Skeletal muscle cell (primary cell): ENCODE measurements around the gene EPHA2.

Experiments used
- DNase-seq: peaks from one replicate; pipeline ENCODE4 v3.0.0-alpha.2; 2010; ENCODE audit warnings: low read depth
- H3K4me3 ChIP-seq: 2 replicates; pipeline ENCODE4 v1.5.1; 2011; ENCODE audit warnings: low read depth, mild to moderate bottlenecking, control low read depth, low read length, moderate library complexity

EPHA2 gene

GRCh38 chr1:16184557-16185303 is 28.9 kb upstream of the EPHA2 start:
- H3K4me3 ChIP-seq = no peak overlapping the region
- no peak for DNase-seq

- DNase-seq = no peak
- no peak overlapping the region for H3K4me3 ChIP-seq
These were observed 28.1 kb upstream of the EPHA2 start for GRCh38 chr1:16183765-16184556.

GRCh38 chr1:16183179-16183578 is 27.3 kb upstream of the EPHA2 start:
- peak; percentile 70 for DNase-seq
- H3K4me3 ChIP-seq = no peak overlapping the region

- H3K4me3 ChIP-seq = no peak overlapping the region
- DNase-seq = peak; percentile 47
These were observed 26.2 kb upstream of the EPHA2 start for GRCh38 chr1:16181887-16182719.

GRCh38 chr1:16180291-16180824 is 24.5 kb upstream of the EPHA2 start:
- no peak overlapping the region for H3K4me3 ChIP-seq
- DNase-seq = peak; percentile 34

GRCh38 chr1:16178596-16179497 is 23.0 kb upstream of the EPHA2 start:
- no peak overlapping the region for H3K4me3 ChIP-seq
- DNase-seq = no peak

- no peak for DNase-seq
- no peak overlapping the region for H3K4me3 ChIP-seq
These were observed 21.4 kb upstream of the EPHA2 start for GRCh38 chr1:16177306-16177705.

- no peak for DNase-seq
- no peak overlapping the region for H3K4me3 ChIP-seq
These were observed 20.8 kb upstream of the EPHA2 start for GRCh38 chr1:16176653-16177052.

- H3K4me3 ChIP-seq = no peak overlapping the region
- DNase-seq = no peak
These were observed 20.0 kb upstream of the EPHA2 start for GRCh38 chr1:16175610-16176553.

- DNase-seq = no peak
- H3K4me3 ChIP-seq = no peak overlapping the region
These were observed 19.2 kb upstream of the EPHA2 start for GRCh38 chr1:16174886-16175598.

GRCh38 chr1:16174261-16174868 is 18.5 kb upstream of the EPHA2 start:
- H3K4me3 ChIP-seq = no peak overlapping the region
- no peak for DNase-seq

- H3K4me3 ChIP-seq = no peak overlapping the region
- no peak for DNase-seq
These were observed 17.8 kb upstream of the EPHA2 start for GRCh38 chr1:16173447-16174260.

GRCh38 chr1:16172964-16173446 is 17.1 kb upstream of the EPHA2 start:
- DNase-seq = no peak
- no peak overlapping the region for H3K4me3 ChIP-seq

- DNase-seq = no peak
- H3K4me3 ChIP-seq = no peak overlapping the region
These were observed 16.5 kb upstream of the EPHA2 start for GRCh38 chr1:16172218-16172830.

GRCh38 chr1:16171314-16172151 is 15.7 kb upstream of the EPHA2 start:
- H3K4me3 ChIP-seq = no peak overlapping the region

More at GRCh38 chr1:16171314-16172151, 15.7 kb upstream of the EPHA2 start:
- DNase-seq = no peak
